HepG2 (cell line): ENCODE data around the gene WDR48. TPM values are rescaled to one million over a fixed set of nuclear protein-coding genes. Genes with fewer than 3 reads are reported as not detected.
"Not testable (repeated sequence)": the region's sequence is repeated elsewhere in the genome, so short reads cannot be mapped to it uniquely, and the experiment has no call there.

Source experiments
- ATAC-seq: fragments of 200-7000 bp; cut with Tn5 transposase; 3 replicates; pipeline ENCODE4 v1.9.1; 2020; ENCODE audit warnings: mild to moderate bottlenecking, moderate library complexity
- BruUV-seq: library from RNA; stranded (reverse); fragments of 400-500 nt; replicated peaks from 2 replicates; lab custom pipeline; 2021; lab: Mats Ljungman, UMichigan
- CTCF ChIA-PET: fragments of 300-600 bp; formaldehyde crosslinking; extraction: SDS; loops from one replicate; lab custom pipeline; 2021; ENCODE audit warnings: low total read pairs, inconsistent platforms, low intra/inter-chr PET ratio; lab: Yijun Ruan, JAX
- POLR2A ChIA-PET: fragments of 350-600 bp; sonication (Branson Sonifier 250); formaldehyde crosslinking; loops from one replicate; lab custom pipeline; 2020; ENCODE audit warnings: antibody characterized with exemption, inconsistent platforms; lab: Yijun Ruan, JAX
- DNase-seq: peaks from one replicate; pipeline ENCODE4 v3.0.0-alpha.2; 2015; ENCODE audit warnings: low spot score
- FAIRE-seq: peaks from 3 replicates; lab custom pipeline; 2011; peaks lifted over from hg19 to GRCh38; lab: Jason Lieb, UNC
- H2AFZ ChIP-seq: one replicate; pipeline ENCODE4 v1.6.1; 2011; ENCODE audit warnings: low read length, inconsistent platforms
- H3K27ac ChIP-seq: fragments of 300-600 bp; 3 replicates; pipeline ENCODE4 v1.8.0; 2011; ENCODE audit warnings: mixed run types, mild to moderate bottlenecking, mixed read lengths, low read length, inconsistent platforms; ENCODE audit not compliant: insufficient read depth; ENCODE audit errors: extremely low read length
- H3K27me3 ChIP-seq, 2 experiments: fragments of 200-600 bp in 1 of 2; 2 replicates in 1 of 2; 3 replicates in 1 of 2; pipeline versions ENCODE4 v1.6.0 to v1.8.0; 2011; ENCODE audit warnings: low read length in 2 of 2, mild to moderate bottlenecking in 2 of 2, moderate library complexity in 2 of 2, inconsistent platforms in 1 of 2; ENCODE audit not compliant: insufficient read depth in 2 of 2, control insufficient read depth in 1 of 2
- H3K36me3 ChIP-seq, 2 experiments: fragments of 200-600 bp in 1 of 2; replicated peaks in 1 of 2; 2 replicates in 1 of 2; 3 replicates in 1 of 2; pipeline versions ENCODE4 v1.5.1 to v1.8.0; 2011; ENCODE audit warnings: low read length in 2 of 2, inconsistent platforms in 1 of 2; ENCODE audit not compliant: insufficient read depth in 2 of 2, control insufficient read depth in 1 of 2
- H3K4me1 ChIP-seq: 2 replicates; pipeline ENCODE4 v1.5.1; 2012; ENCODE audit warnings: low read length, inconsistent platforms; ENCODE audit not compliant: insufficient read depth
- H3K4me2 ChIP-seq: 2 replicates; pipeline ENCODE4 v1.6.0; 2011; ENCODE audit warnings: low read depth, low read length, inconsistent platforms
- H3K4me3 ChIP-seq, 3 experiments: fragments of 200-600 bp in 1 of 3; sonication (generic), shearing (Covaris generic) in 1 of 3; replicated peaks in 1 of 3; 2 replicates each; pipeline ENCODE4 v1.5.1; 2011 to 2016; ENCODE audit warnings: low read length in 3 of 3, inconsistent platforms in 2 of 3, low read depth in 2 of 3, mild to moderate bottlenecking in 2 of 3, control low read depth in 1 of 3, mixed read lengths in 1 of 3; ENCODE audit not compliant: insufficient read depth in 1 of 3
- H3K79me2 ChIP-seq: one replicate; pipeline ENCODE4 v1.6.1; 2011; ENCODE audit warnings: low read length, inconsistent platforms; ENCODE audit not compliant: insufficient read depth
- H3K9ac ChIP-seq: 2 replicates; pipeline ENCODE4 v1.6.0; 2011; ENCODE audit warnings: mild to moderate bottlenecking, low read depth, low read length, inconsistent platforms; ENCODE audit not compliant: insufficient read depth
- H3K9me3 ChIP-seq: 2 replicates; pipeline ENCODE4 v1.5.1; 2012; ENCODE audit warnings: mild to moderate bottlenecking, low read length
- H4K20me1 ChIP-seq: 2 replicates; pipeline ENCODE4 v1.6.0; 2011; ENCODE audit warnings: inconsistent platforms, mild to moderate bottlenecking, low read length, moderate library complexity; ENCODE audit not compliant: insufficient read depth
- ZNF329 ChIP-seq: sonication (generic); formaldehyde crosslinking; IDR thresholded peaks from 2 replicates; pipeline ENCODE4 v1.9.0; 2021; ENCODE audit warnings: low read depth, mild to moderate bottlenecking, missing genetic modification reagents
- ZNF775 ChIP-seq: sonication (generic); formaldehyde crosslinking; IDR thresholded peaks from 2 replicates; pipeline ENCODE4 v1.4.0; 2020; ENCODE audit warnings: missing genetic modification reagents, mild to moderate bottlenecking, moderate library complexity, borderline replicate concordance
- WGBS: methylation state at CpG from one replicate; pipeline ENCODE4 v1.1.6; 2017; ENCODE audit warnings: low lambda C conversion rate; 5-methylcytosine and 5-hydroxymethylcytosine counted together
- in situ Hi-C: cut with HindIII; loops from 2 replicates; pipeline ENCODE4 v1.10.0; 2017; ENCODE audit warnings: low pct_unique_long_range_greater_than_20kb; ENCODE audit not compliant: extremely low pct_ligation_motif_present
- intact Hi-C: fragments of 100-400 bp; cut with micrococcal nuclease; formaldehyde crosslinking; loops from one replicate; pipeline ENCODE4 v1.10.0; 2022; ENCODE audit not compliant: unreplicated experiment
- polyA plus RNA-seq, 8 experiments: library from polyadenylated mRNA; depleted of rRNA in 3 of 8; stranded (reverse) in 7 of 8; unstranded in 1 of 8; fragments of >200 nt; fragmentation: Illumina TruSeq in 4 of 8; extraction: Trizol in 4 of 8; gene quantifications; 2 replicates each; pipeline versions ENCODE4 v1.2.1 to v1.2.3, GENCODE V29; 2011 to 2016; ENCODE audit warnings: low read depth in 4 of 8, missing spikeins in 1 of 8, mixed read lengths in 1 of 8; ENCODE audit not compliant: insufficient read depth in 1 of 8
- total RNA-seq, 5 experiments: library from RNA; depleted of rRNA; stranded (reverse); fragments of >200 nt; fragmentation: Illumina TruSeq; extraction: Trizol; gene quantifications; 2 replicates each; pipeline ENCODE4 v1.2.3, GENCODE V29; 2016; ENCODE audit warnings: low read depth in 1 of 5
- TF ChIP-seq, protein P1 (sequence below): sonication (generic); formaldehyde crosslinking; IDR thresholded peaks from 2 replicates; pipeline ENCODE4 v1.5.0; 2020; ENCODE audit warnings: mild to moderate bottlenecking, missing genetic modification reagents
- TF ChIP-seq, protein P2 (sequence below): sonication (generic); formaldehyde crosslinking; IDR thresholded peaks from 2 replicates; pipeline ENCODE4 v1.5.0; 2020; ENCODE audit warnings: missing genetic modification reagents

WDR48 gene
- total and polyA plus RNA-seq, 2 of the 13 experiments (the other 11 are each of a cell fraction or from before 2014, with no cell fraction given), result 29.2 to 31.2 TPM

DNA sequence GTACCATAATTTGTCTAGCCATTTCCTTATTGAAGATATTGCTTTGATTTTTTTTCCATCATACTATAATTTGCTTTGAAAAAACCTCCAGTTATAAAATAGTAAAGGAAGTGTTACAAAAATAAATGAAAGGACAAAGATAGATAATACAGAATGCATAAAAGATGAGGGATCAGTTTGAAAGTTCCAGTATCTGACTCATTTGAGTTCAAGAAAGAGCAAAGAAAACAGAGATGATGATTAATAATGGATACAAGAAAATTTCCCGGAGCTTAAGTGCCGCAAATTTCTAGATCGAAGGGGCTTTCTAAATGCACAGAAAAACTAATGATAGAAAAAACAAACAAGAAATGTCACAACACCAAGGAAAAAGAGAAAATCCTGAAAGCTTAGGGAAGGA, 4.3 kb downstream of the WDR48 start:
- ATAC-seq, result no peak
- in situ Hi-C loops, result no loop called here
- CTCF ChIA-PET, result no interaction called here

DNA sequence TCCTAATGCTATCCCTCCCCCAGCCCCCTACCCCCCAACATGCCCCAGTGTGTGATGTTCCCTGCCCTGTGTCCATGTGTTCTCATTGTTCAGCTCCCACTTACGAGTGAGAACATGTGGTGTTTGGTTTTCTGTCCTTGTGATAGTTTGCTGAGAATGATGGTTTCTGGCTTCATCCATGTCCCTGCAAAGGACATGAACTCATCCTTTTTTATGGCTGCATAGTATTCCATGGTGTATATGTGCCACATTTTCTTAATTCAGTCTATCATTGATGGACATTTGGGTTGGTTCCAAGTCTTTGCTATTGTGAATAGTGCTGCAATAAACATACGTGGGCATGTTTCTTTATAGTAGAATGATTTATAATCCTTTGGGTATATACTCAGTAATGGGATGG, 9.4 kb downstream of the WDR48 start:
- H3K27me3 ChIP-seq, ATAC-seq, H3K4me2 ChIP-seq, H3K9ac ChIP-seq, FAIRE-seq, H3K4me3 ChIP-seq, intact Hi-C loops, DNase-seq, BruUV-seq, POLR2A ChIA-PET, CTCF ChIA-PET, H3K27ac ChIP-seq, H2AFZ ChIP-seq, H3K9me3 ChIP-seq, in situ Hi-C loops: not testable (repeated sequence)
- 100% methylated on average over 2 of the region's 2 CpGs for WGBS
- Histone ChIP-seq H3K36me3 (peaks cover 0 to 13% of the 10 kb centered on the region in 2 experiments; a peak in 2 of 5 replicates), H3K79me2 (peaks cover 51% of the 10 kb centered on the region), H4K20me1 (peaks cover 24% of the 10 kb centered on the region; the same call in 1 of the 2 replicates), H3K4me1 (peaks cover 12% of the 10 kb centered on the region)

More for the DNA sequence above, 4.3 kb downstream of the WDR48 start:
- POLR2A ChIA-PET, result no interaction called here
- WGBS, result 98% methylated on average over 3 of the region's 3 CpGs
- intact Hi-C loops, result no loop called here
- no peak overlapping the region for H3K4me3 ChIP-seq
- no peaks in the 10 kb centered on the region for H3K9me3 ChIP-seq
- DNase-seq (no peak), FAIRE-seq (no peak)
- no peak overlapping the region for H3K27ac ChIP-seq
- TF ChIP-seq, protein P1, sequence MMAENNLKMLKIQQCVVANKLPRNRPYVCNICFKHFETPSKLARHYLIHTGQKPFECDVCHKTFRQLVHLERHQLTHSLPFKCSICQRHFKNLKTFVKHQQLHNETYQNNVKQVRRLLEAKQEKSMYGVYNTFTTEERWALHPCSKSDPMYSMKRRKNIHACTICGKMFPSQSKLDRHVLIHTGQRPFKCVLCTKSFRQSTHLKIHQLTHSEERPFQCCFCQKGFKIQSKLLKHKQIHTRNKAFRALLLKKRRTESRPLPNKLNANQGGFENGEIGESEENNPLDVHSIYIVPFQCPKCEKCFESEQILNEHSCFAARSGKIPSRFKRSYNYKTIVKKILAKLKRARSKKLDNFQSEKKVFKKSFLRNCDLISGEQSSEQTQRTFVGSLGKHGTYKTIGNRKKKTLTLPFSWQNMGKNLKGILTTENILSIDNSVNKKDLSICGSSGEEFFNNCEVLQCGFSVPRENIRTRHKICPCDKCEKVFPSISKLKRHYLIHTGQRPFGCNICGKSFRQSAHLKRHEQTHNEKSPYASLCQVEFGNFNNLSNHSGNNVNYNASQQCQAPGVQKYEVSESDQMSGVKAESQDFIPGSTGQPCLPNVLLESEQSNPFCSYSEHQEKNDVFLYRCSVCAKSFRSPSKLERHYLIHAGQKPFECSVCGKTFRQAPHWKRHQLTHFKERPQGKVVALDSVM, result no peak
- no peak for TF ChIP-seq ZNF775 (CRISPR knock-in tag)
- TF ChIP-seq, protein P2, sequence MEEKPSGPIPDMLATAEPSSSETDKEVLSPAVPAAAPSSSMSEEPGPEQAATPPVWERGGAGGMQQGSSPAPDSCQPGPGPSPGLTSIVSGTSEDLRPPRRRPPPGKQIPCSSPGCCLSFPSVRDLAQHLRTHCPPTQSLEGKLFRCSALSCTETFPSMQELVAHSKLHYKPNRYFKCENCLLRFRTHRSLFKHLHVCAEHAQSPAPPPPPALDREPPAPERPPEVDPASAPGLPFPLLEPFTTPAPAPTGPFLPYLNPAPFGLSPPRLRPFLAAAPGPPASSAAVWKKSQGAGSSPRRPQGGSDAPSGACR (CRISPR knock-in tag), result no peak
- no peak for TF ChIP-seq ZNF329 (CRISPR knock-in tag)
- H3K79me2 ChIP-seq, result peaks cover 73% of the 10 kb centered on the region
- H3K27me3 ChIP-seq, result no peaks in the 10 kb centered on the region; a peak in 1 of 5 replicates
- no peak overlapping the region for H3K4me2 ChIP-seq
- H4K20me1 ChIP-seq, result 0 out of 2 replicates have a peak, but pooled peaks cover 4% of the 10 kb centered on the region
- no peak overlapping the region for H3K9ac ChIP-seq
- H3K36me3 ChIP-seq, result peaks cover 0 to 6% of the 10 kb centered on the region in 2 experiments; a peak in 1 of 5 replicates
- BruUV-seq, result no TSS peak
- no peak overlapping the region for H2AFZ ChIP-seq
- peaks cover 22% of the 10 kb centered on the region for H3K4me1 ChIP-seq
